Uterus (tissue), 2 donors: Measurements from ENCODE around the gene NUP188.

Source experiments
- CTCF ChIP-seq, 4 experiments: fragments of 200-600 bp in 2 of 4; fragments of 450-650 bp in 2 of 4; sonication (generic) in 2 of 4; IDR thresholded peaks; one replicate each; pipeline ENCODE4 v1.5.1; 2016 to 2019; ENCODE audit warnings: antibody characterized with exemption in 4 of 4, mild to moderate bottlenecking in 2 of 4, moderate library complexity in 1 of 4
- POLR2A ChIP-seq, 2 donors: fragments of 450-650 bp; IDR thresholded peaks; one replicate each; pipeline ENCODE4 v1.6.1; 2016; ENCODE audit warnings: antibody characterized with exemption in 2 of 2, mild to moderate bottlenecking in 1 of 2, moderate library complexity in 1 of 2

- TF ChIP-seq CTCF (IDR thresholded peaks at IDR 0.05) (no peak), POLR2A (IDR thresholded peaks at IDR 0.05) (no peak)
These were observed 31.6 kb downstream of the NUP188 start for GRCh38 chr9:128979111-128979510.
